Endothelial cell (in vitro differentiated cells): Measurements from ENCODE around the gene VIPR2. TPM values are rescaled to one million over a fixed set of nuclear protein-coding genes. Genes with fewer than 3 reads are reported as not detected.

Experiments used
- DNase-seq: peaks from one replicate; pipeline ENCODE4 v3.0.0; 2021; ENCODE audit warnings: low spot score
- H3K27ac Mint-ChIP-seq: one replicate; pipeline ENCODE4 v1.8.0; 2021; ENCODE audit warnings: mixed read lengths, inconsistent platforms; ENCODE audit not compliant: unreplicated experiment
- H3K27me3 Mint-ChIP-seq: one replicate; pipeline ENCODE4 v1.8.0; 2021; ENCODE audit warnings: mild to moderate bottlenecking, moderate library complexity, mixed read lengths, inconsistent platforms; ENCODE audit not compliant: unreplicated experiment
- H3K36me3 Mint-ChIP-seq: one replicate; pipeline ENCODE4 v1.8.0; 2021; ENCODE audit warnings: mild to moderate bottlenecking, low read depth, mixed read lengths, inconsistent platforms; ENCODE audit not compliant: unreplicated experiment
- H3K4me1 Mint-ChIP-seq: one replicate; pipeline ENCODE4 v1.8.0; 2021; ENCODE audit warnings: mild to moderate bottlenecking, mixed read lengths, inconsistent platforms; ENCODE audit not compliant: unreplicated experiment
- H3K4me3 Mint-ChIP-seq: one replicate; pipeline ENCODE4 v1.8.0; 2021; ENCODE audit warnings: mild to moderate bottlenecking, mixed read lengths, inconsistent platforms; ENCODE audit not compliant: unreplicated experiment
- H3K9me3 Mint-ChIP-seq: one replicate; pipeline ENCODE4 v1.8.0; 2021; ENCODE audit warnings: mixed read lengths, inconsistent platforms; ENCODE audit not compliant: unreplicated experiment
- total RNA-seq: library from RNA; stranded (reverse); fragmentation: NEBNext Ultra II Directional; extraction: Animal tissue kit (Norgen Biotek cat#: 25700); gene quantifications from one replicate; pipeline ENCODE4 v1.2.1, GENCODE V29; 2021; ENCODE audit not compliant: unreplicated experiment
- TF ChIP-seq, protein P1 (sequence below): fragments of 200-600 bp; sonication (generic); IDR thresholded peaks from one replicate; pipeline ENCODE4 v1.5.0; 2021; ENCODE audit warnings: antibody characterized with exemption; ENCODE audit not compliant: unreplicated experiment

The VIPR2 gene
- total RNA-seq, 1 donor from 2014 or later, result 2.4 TPM

DNA sequence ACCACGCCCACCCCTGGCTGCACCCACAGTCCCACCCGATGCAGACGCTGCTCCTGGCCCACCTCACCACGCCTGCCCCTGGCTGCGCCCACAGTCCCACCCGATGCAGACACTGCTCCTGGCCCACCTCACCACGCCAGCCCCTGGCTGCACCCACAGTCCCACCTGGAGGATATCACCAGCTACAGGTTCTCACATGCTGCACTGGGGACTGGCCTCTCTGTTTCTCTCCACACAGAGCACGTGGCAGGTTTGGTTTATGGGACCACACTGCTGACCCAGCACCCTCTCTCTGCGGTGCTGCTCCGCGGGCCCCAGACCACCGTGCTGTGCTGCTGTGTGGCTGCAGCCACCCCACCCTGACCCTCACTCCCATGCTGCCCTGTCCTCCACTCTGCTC, 120.9 kb downstream of the VIPR2 start:
- no peaks in the 10 kb centered on the region for H3K36me3 Mint-ChIP-seq
- TF ChIP-seq, protein P1, sequence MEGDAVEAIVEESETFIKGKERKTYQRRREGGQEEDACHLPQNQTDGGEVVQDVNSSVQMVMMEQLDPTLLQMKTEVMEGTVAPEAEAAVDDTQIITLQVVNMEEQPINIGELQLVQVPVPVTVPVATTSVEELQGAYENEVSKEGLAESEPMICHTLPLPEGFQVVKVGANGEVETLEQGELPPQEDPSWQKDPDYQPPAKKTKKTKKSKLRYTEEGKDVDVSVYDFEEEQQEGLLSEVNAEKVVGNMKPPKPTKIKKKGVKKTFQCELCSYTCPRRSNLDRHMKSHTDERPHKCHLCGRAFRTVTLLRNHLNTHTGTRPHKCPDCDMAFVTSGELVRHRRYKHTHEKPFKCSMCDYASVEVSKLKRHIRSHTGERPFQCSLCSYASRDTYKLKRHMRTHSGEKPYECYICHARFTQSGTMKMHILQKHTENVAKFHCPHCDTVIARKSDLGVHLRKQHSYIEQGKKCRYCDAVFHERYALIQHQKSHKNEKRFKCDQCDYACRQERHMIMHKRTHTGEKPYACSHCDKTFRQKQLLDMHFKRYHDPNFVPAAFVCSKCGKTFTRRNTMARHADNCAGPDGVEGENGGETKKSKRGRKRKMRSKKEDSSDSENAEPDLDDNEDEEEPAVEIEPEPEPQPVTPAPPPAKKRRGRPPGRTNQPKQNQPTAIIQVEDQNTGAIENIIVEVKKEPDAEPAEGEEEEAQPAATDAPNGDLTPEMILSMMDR, result no peak
- peaks cover 15% of the 10 kb centered on the region for H3K27me3 Mint-ChIP-seq
- H3K4me3 Mint-ChIP-seq, result no peak overlapping the region
- peaks cover 12% of the 10 kb centered on the region for H3K4me1 Mint-ChIP-seq
- no peaks in the 10 kb centered on the region for H3K9me3 Mint-ChIP-seq
- no peak for DNase-seq
- H3K27ac Mint-ChIP-seq, result no peak overlapping the region

DNA sequence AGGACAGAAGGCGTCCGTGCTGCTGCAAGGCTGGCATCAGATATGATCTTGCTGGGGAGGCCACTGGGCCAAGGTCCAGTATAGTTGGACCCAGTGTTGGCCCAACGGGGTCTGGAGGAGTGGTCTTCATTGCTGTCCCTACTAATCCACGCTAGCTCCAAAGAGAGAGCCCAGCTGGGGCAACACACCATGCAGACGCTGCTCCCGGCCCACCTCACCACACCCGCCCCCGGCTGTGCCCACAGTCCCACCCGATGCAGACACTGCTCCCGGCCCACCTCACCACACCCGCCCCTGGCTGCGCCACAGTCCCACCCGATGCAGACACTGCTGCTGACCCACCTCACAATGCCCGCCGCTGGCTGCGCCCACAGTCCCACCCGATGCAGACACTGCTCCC, 121.5 kb downstream of the VIPR2 start:
- H3K4me3 Mint-ChIP-seq, result no peak overlapping the region
- H3K4me1 Mint-ChIP-seq, result peaks cover 12% of the 10 kb centered on the region
- TF ChIP-seq, protein P1, result no peak
- no peaks in the 10 kb centered on the region for H3K9me3 Mint-ChIP-seq
- DNase-seq, result no peak
- H3K27me3 Mint-ChIP-seq, result peaks cover 18% of the 10 kb centered on the region
- no peak overlapping the region for H3K27ac Mint-ChIP-seq
- H3K36me3 Mint-ChIP-seq, result no peaks in the 10 kb centered on the region

GRCh38 chr7:159022238-159022993, 122.3 kb downstream of the VIPR2 start:
- Mint-ChIP-seq H3K4me3 (no peak overlapping the region), H3K36me3 (no peaks in the 10 kb centered on the region), H3K27me3 (peaks cover 18% of the 10 kb centered on the region), H3K4me1 (peaks cover 12% of the 10 kb centered on the region), H3K9me3 (no peaks in the 10 kb centered on the region), H3K27ac (no peak overlapping the region)
- no peak for DNase-seq
- TF ChIP-seq, protein P1, result no peak

DNA sequence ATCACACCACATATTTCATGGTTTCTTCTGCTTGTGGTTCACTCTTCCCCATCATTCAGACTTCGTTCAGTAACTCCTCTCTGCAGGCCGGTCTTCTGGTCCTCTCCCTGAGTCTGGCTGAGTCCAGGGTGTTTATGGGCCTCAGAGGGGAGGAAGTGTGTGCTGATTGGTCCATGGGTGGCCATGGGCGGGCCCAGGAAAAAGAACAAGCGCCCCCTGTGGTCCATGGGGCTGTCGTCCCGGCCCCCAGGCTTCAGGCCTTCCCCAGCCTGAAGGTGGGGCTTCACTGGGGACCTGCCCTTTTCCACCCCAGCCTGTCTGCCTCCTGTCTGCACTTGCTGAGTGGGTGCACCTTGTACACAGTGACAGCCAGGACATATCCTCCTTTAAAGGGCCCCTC, 123.7 kb downstream of the VIPR2 start:
- no peak for DNase-seq
- peaks cover 18% of the 10 kb centered on the region for H3K27me3 Mint-ChIP-seq
- H3K4me1 Mint-ChIP-seq, result peaks cover 3% of the 10 kb centered on the region
- TF ChIP-seq, protein P1, result no peak
- H3K4me3 Mint-ChIP-seq, result no peak overlapping the region
- no peaks in the 10 kb centered on the region for H3K36me3 Mint-ChIP-seq
- H3K9me3 Mint-ChIP-seq, result no peaks in the 10 kb centered on the region
- H3K27ac Mint-ChIP-seq, result no peak overlapping the region

DNA sequence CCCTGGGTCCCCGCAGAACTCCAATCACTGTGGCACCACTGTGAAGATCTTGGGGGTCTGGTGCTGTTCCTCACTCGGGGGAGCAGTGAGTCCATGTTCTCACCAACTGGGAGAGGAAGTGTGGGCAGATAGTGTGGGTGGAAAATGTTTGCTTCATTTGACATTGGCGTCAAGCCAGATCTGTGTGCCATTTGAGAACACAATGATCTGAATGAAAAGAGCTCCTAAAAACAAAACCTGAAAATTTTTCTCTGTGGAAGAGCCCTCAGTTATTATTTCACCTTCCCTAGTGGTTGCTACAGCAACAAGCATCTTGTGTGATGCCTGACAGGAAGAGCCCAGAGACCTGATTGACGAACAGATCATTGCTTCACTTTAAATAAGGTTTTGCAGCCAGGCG, 125.6 kb downstream of the VIPR2 start:
- no peak overlapping the region for H3K4me3 Mint-ChIP-seq
- no peaks in the 10 kb centered on the region for H3K9me3 Mint-ChIP-seq
- no peaks in the 10 kb centered on the region for H3K36me3 Mint-ChIP-seq
- no peak for DNase-seq
- H3K27ac Mint-ChIP-seq, result no peak overlapping the region
- peaks cover 13% of the 10 kb centered on the region for H3K27me3 Mint-ChIP-seq
- TF ChIP-seq, protein P1, result no peak
- no peaks in the 10 kb centered on the region for H3K4me1 Mint-ChIP-seq
